ENCODE results near the gene CEP83.
"Not testable (repeated sequence)": the region's sequence is repeated elsewhere in the genome, so short reads cannot be mapped to it uniquely, and the experiment has no call there.

Gene CEP83

DNA sequence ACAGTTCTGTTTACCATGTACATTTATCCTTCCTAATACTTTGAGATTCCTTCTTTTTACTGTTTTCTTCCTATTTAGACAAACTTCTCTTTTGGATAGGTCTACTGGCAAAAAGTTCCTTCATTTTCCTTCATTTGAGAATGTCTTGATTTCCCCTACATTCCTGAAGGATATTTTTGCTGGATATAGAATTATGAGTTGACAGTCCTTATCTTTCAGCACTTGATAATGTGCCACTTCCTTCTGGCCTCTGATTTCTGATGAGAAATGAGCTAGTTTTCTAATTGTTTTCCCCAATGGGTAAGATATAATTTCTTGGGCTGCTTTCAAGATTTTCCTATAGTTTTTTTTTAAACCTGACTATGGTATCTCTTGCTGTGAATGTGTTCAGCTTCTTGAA is 75.6 kb downstream of the CEP83 start:
- DNase-seq (ENCODE audit: low read depth in 2 of 2, low spot score in 1 of 2): no peak

DNA sequence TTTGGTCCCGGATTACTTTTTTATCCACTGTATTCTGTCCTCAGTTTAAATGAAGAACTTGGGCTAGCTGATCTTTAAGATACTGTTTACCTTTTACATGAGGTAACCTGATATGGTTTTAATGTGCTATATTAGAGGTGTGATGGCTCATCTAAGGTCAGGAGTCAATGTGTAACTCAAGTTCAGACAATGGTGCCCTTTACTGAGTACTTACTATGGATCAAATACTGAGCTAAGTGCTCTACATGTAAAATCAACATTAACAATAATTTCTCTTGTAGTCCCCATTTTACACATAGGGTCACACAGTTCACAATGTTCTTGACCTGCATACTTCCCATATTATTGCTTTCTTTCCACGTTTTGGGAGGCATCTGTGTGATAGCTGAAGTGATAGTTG is 79.2 kb downstream of the CEP83 start:
- no peak for DNase-seq (ENCODE audit: low read depth in 2 of 2, low spot score in 1 of 2)

DNA sequence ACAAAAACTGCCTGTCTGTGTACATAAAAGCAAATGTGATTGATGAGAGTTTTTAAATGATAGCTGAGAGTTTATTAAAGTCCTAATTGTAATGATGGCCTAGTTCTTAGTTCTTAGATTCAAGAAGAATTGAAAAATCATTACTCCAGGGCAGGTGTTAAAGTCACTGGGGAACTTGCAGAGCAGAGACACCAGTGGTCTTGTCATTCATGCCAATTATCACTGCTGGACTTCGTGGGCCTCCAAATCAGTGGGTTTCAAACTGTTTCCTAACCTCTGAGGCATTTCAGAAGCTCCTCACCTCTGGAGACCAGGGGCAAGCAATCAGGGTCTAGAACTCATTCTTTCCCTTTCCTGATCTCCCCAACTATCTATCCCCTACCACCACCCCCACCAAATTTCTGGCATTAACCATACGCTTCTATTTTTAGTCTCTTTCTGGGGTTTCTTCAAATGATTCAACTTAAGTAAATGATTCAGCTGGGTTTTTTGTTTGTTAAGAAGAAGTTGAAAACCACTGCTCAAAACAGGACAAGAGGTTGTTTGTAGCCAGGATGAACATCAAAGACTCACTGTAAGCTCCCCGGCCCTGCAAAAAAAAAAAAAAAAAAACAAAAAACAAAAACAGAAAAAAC is 80.1 kb downstream of the CEP83 start:
- DNase-seq (ENCODE audit: low read depth in 2 of 2, low spot score in 1 of 2): no peak

DNA sequence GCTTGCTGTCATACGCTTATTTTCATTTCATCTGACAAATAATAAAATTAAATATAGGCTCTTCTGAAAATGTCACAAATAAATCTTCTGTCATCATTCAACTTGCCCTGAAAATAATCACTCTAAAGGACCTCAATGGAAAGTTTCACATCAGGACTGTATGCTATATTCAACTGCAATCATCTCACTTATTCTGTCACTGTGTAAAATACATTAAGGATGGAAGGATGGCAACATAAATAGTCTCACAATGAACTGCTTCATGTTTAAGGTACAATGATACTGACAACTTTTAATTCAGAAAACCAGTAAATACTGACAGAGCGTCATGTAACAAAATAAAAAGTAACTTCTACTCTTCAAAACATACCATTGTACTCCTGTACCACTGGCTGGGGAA is 82.1 kb downstream of the CEP83 start:
- DNase-seq (ENCODE audit: low read depth in 2 of 2, low spot score in 1 of 2): no peak

DNA sequence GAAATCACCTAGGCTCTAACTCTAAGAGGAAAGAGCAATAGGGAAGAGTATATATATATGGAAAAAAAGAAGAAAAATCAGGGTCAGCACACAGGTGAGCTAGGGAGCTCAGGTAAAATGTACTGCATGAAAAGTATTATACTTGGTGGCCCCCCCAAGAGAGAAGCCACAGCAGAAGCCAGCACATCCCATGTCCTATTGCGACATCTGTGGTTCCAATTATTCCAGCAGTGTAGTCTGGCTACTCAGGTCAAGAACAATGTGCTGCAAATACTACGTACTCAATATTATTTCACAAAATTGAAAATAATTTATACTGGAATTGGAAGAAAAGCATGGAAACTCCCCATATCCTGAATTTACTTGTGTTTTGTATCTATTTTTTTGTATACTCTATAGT is 85.5 kb downstream of the CEP83 start:
- no peak for DNase-seq (ENCODE audit: low read depth in 2 of 2, low spot score in 1 of 2)

DNA sequence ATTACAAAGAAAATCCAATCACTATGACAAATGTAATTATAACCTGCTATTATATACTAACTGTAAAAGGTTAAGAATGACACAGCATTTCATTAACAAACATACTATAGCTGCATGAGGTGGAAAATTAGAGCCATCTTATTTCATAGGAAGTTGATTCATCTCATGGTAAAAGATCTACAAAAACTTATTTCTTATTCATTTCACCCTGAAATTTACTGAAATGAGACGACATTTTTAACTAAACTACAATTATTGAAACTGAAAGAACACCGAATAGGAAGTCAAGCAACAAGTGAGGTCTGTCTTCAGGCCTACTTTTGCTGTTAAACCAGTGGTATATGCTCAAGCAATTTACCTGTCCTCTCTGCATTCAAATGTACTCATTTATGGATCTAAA is 87.2 kb downstream of the CEP83 start:
- DNase-seq (ENCODE audit: low read depth in 2 of 2, low spot score in 1 of 2): no peak

DNA sequence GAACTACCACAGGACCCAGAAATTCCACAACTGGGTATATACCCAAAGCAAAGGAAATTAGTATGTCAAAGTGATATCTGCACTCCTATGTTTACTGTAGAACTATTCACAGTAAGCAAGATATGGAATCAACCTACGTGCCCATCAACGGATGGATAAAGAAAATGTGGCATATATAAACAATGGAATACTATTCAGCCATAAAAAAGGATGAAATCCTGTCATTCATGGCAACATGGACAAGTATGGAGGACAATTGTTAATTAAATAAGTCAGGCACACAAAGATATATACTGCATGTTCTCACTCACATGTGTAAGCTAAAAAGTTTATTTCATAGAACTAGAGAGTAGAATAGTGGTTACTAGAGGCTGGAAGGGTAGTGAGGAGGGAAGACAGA is 97.0 kb downstream of the CEP83 start:
- DNase-seq (ENCODE audit: low read depth in 2 of 2, low spot score in 1 of 2): no peak

DNA sequence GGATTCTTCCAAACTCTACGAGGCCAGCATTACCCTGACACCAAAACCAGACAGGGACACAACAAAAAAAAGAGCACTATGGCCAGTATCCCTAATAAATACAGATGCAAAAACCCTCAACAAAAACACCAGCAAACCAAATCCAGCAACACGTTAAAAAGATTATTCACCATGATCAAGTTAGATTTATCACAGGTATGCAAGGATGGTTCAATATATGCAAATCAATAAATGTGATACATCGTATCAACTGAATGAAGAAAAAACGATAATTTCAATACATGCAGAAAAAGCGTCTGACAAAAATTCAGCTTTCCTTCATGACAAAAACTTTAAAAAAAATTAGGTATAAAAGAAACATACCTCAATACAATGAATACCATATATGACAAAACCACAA is 99.9 kb downstream of the CEP83 start:
- no peak for DNase-seq (ENCODE audit: low read depth in 2 of 2, low spot score in 1 of 2)

DNA sequence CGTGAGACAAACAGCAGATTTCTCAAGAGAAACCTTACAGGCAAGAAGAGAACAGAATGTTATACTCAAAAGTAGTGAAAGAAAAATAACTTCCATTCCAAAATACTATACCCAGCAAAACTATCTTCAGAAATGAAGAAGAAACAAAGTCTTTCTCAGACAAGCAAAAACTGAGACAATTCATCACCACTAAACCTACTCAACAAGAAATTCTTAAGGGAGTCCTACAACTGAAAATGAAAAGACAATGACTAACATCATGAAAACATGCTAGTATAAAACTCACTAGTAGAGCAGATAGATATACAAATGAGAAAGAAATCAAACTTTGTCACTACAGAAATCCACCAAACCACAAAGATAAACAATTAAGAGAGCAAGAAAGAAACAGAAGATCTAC is 106.5 kb downstream of the CEP83 start:
- DNase-seq (ENCODE audit: low read depth in 2 of 2, low spot score in 1 of 2): no peak

DNA sequence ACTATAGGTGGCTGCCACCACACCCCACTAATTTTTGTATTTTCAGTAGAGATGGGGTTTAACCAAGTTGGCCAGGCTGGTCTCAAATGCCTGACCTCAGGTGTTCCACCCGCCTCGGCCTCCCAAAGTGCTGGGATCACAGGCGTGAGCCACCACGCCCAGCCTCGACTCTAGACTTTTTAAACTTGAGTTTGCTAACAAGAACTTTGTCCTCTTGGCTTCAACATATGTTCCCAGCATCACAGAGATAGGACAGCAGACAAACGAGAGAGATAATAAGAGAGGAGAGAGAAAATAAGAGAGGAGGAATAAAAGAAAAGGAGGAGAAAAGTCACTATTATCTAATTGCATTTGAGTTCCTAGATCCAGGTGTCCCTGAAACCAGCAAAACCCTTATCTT is 119.1 kb downstream of the CEP83 start:
- no peak for DNase-seq (ENCODE audit: low read depth in 2 of 2, low spot score in 1 of 2)

DNA sequence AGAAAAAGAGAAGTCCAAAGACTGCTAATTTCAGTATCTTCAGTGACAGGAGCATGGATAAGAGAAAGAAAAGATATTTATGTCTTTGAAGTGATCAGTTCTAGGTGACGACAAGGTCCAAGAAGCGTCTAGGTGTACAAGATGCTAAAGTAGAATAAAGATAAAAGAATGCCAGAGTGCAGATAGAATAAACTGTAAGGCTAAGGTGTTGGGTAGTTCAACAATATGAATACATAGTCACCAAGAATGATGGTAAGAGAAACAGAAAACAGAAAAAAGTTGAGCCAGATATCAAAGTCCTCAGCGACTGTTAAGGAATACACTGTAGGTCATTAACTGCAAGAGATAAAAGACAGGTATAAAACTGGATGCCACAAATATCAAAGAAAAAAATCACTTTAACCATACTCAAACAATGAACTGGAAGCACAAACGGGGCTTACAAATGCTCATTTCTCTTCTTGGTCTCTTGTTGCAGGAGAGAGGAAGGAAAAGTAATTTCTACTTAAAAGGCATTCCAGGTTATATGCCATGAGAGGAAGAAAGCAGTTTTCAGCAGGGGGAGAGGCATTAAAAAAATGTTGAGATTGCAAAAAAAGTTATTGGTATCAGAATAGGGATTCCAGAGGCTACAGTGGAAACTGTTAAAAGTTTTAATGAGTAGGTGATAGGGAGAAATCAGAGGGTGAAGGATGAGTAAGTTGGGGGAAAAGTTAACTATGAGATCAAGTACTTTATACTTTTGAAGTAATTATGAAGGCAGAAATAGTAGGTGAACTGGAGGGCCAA is 121.5 kb downstream of the CEP83 start:
- DNase-seq (ENCODE audit: low read depth in 2 of 2, low spot score in 1 of 2): no peak

DNA sequence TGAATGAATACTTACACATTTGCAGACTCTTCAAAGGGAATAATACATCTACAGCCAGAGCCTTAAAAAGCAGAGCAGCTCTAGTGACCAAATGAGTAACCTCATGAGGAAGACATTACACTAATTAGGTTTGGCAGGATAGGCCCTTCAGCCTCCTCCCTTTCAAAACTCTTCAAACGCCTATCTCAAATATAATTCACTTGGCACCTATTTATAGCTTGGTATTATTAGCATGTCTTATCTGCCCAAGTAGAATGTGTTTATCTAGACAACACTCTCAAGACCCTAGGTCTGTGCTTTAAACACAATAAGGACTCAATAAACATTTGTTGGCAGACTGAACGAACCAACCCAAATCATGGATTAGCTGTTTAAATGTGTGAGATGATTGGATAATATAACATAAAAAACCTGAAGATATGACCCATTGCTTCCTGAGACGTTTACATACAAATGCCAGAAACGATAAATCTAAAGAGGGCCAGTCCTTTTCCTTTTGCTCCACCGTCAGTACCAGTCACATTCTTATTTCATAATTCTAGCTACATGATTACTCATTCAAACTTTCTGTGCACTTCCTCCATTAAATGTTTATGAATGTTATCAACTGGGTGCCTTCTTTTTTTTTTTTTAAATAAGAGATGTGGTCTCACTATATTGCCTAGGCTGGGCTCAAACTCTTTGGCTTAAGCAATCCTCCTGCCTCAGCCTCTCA is 123.3 kb downstream of the CEP83 start:
- DNase-seq (ENCODE audit: low read depth in 2 of 2, low spot score in 1 of 2): no peak

DNA sequence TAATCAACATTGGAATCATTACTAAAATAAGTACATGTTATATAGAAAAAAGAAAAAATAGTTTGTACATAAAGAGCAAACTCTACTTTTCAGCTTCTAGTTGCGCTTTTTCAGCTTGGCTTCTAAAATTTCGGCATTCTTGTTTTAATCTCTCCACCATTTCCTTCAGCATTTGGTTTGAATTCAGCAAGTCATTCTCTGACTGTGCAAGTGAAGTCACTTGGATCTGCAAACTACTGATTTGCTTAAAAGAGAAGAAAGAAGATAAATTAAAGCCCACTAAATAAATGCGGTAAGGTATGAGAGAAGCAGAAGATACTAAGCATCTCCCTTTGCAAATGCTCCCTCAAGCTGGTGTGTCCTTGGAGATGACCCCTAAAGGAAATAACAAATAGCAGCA is 126.3 kb downstream of the CEP83 start:
- no peak for DNase-seq (ENCODE audit: low read depth in 2 of 2, low spot score in 1 of 2)

DNA sequence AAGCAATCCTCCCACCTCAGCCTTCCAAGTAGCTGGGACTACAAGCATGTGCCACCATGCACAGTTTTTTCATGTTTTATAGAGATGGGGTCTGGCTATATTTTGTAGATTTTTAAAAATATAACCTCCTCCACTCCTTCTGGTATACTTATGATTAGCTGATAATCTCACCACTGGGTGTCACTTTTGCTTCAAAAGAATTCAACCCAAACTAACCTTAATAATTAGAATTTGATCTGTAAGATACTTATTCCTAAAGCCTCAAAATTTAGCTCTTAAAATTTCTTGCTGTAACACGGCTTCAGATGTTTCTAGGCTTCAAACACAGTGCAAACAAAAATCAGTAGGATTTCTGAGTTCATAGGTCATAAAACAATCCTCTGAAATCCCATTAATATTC is 130.3 kb downstream of the CEP83 start:
- no peak for DNase-seq (ENCODE audit: low read depth in 2 of 2, low spot score in 1 of 2)

DNA sequence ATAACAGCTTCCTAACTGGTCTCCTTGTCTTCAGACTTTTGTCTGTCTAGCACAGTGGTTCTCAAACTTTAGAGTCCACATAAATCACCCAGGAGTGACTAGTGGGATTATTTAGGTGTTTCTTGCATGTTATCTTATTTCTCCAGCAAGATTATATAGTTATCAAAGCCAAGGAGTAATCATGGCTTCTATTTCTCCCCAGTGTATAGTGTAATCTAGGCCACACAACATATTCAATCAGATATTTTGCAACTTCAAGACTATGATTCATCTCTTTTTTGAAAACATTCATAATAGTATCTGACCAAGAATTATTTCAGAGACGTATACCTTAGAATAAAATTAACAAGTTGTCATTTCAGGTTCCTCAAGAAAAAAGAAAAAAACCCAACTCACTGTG is 131.9 kb downstream of the CEP83 start:
- no peak for DNase-seq (ENCODE audit: low read depth in 2 of 2, low spot score in 1 of 2)

DNA sequence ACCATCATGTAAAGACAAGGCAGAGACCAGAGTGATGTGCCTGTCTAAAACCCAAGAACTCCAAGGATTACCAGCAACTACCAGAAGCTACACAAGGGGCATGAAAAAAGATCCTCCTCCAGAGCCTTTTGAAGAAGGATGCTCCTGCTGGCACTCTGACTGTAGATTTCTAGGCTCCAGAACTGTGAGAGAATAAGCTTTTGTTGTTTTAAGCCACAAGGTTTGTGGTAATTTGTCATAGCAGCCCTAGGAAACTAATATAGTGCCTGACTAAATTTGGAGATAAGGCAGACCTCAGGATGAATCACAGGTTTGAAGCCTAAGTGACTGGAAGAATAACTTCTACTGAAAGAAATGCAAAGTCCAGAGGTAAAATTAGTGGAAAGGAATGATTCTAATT is 132.9 kb downstream of the CEP83 start:
- DNase-seq (ENCODE audit: low read depth in 2 of 2, low spot score in 1 of 2): no peak

DNA sequence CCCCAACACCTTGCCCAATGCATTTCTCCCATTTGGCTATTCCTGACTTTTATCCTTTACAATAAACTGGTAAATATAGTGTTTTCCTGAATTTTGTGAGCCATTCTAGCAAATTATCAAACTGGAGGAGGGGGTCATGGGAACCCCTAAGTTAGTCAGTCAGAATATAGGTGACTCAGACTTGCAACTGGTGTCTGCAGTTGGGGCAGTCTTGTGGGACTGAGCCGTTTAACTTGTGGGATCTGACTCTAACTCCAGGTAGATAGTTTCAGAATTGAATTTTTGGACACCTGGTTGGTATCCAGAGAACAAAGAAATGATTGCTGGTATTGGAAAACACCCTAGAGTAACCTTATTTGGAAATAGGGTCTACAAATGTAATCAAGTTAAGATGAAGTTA is 133.4 kb downstream of the CEP83 start:
- DNase-seq (ENCODE audit: low read depth in 2 of 2, low spot score in 1 of 2): no peak

DNA sequence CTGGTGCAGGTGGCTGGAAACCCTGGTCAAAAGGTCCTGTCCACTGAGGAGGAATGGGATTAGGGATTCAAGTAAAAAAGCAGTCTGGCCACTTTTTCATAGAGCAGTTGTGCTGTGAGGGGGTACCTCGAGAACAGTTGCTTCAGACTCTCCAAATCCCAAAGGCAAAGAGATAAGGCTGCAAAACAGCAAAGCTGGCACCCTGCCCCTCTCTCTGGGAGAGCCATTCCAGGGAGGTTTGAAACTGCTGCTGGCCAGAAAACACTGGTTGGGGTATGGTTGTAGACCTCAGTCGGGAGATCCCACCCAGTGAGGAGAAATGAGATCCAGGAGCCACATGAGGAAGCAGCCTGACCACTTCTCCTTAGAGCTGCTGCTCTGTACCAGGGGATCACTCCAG is 137.3 kb downstream of the CEP83 start:
- DNase-seq (ENCODE audit: low read depth in 2 of 2, low spot score in 1 of 2): no peak

DNA sequence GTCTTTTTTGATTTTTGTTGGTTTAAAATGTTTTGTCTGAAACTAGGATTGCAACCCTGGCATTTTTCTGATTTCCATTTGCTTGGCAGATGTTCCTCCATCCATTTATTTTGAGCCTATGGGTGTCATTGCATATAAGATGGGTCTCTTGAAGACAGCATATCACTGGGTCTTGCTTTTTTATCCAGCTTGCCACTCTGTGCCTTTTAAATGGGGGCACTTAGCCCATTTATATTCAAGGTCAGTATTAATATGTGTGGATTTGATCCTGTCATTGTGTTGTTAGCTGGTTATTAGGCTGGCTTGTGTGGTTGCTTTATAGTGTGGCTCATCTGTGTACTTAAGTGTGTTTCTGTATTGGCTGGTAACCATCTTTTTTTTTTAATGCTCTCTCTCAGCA is 139.6 kb downstream of the CEP83 start:
- no peak for DNase-seq (ENCODE audit: low read depth in 2 of 2, low spot score in 1 of 2)

DNA sequence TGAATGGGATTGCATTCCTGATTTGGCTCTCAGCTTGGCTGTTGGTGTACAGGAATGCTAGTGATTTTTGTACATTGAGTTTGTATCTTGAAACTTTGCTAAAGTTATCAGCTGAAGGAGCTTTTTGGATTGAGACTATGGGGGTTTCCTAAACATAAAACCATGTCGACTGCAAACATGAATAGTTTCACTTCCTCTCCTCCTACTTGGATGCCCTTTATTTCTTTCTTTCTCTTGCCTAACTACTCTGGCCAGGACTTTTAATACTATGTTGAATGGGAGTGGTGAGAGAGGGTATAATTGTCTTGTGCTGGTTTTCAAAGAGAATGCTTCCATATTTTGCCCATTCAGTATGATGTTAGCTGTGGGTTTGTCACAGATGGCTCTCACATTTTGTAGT is 141.5 kb downstream of the CEP83 start:
- DNase-seq (ENCODE audit: low read depth in 2 of 2, low spot score in 1 of 2): no peak

DNA sequence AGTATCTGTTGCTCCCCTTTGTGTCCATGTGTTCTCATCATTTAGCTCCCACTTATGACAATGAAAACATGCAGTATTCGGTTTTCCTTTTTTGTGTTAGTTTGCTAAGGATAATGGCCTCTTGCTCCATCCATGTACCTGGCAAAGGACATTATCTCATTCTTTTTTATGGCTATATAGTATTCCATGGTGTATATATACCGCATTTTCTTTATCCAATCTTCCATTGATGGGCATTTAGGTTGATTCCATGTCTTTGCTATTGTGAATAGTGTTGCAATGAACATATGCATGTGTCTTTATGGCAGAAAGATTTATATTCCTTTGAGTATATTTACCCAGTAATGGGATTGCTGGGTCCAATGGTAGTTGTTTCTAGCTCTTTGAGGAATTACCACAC is 143.1 kb downstream of the CEP83 start:
- DNase-seq (ENCODE audit: low read depth in 2 of 2, low spot score in 1 of 2): not testable (repeated sequence)

DNA sequence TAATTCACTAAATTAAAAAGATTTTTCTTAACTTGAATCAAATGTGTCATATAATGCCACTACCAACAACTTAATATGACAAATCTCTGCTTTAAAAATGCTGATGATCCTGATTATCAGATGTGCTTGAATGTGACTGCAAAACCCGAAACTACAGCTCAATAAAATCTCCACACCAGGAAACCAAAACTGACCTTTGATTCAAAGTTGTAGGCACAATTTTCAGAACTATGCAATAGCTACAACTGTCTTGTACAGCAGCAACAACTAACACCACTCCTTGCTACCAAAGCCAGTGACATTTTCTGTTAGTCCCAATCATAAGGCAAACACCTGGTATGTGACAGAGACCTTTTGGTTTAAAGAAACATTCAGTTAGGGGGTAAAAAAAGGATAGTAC is 147.3 kb downstream of the CEP83 start:
- DNase-seq (ENCODE audit: low read depth in 2 of 2, low spot score in 1 of 2): no peak
